GM19193 (cell line): ENCODE data around the gene RICTOR.

Source experiments
- POLR2A ChIP-seq: IDR thresholded peaks from 4 replicates; pipeline ENCODE4 v1.6.1; 2011; ENCODE audit not compliant: insufficient read depth, insufficient read length; ENCODE audit errors: extremely low read depth

RICTOR gene

GRCh38 chr5:39106322-39106721 lies 32.1 kb upstream of the RICTOR start:
- TF ChIP-seq POLR2A = no peak

- no peak for TF ChIP-seq POLR2A
These were observed 30.0 kb upstream of the RICTOR start for GRCh38 chr5:39104221-39104620.

- TF ChIP-seq POLR2A = no peak
These were observed 28.5 kb upstream of the RICTOR start for GRCh38 chr5:39102684-39103155.

- TF ChIP-seq POLR2A = no peak
These were observed 26.7 kb upstream of the RICTOR start for GRCh38 chr5:39100851-39101396.

- no peak for TF ChIP-seq POLR2A
These were observed 26.2 kb upstream of the RICTOR start for GRCh38 chr5:39100301-39100850.

GRCh38 chr5:39099831-39100230 lies 25.6 kb upstream of the RICTOR start:
- no peak for TF ChIP-seq POLR2A

GRCh38 chr5:39093352-39093751 lies 19.2 kb upstream of the RICTOR start:
- TF ChIP-seq POLR2A = no peak

GRCh38 chr5:39092581-39093351 lies 18.6 kb upstream of the RICTOR start:
- TF ChIP-seq POLR2A = no peak

GRCh38 chr5:39091940-39092580 lies 17.9 kb upstream of the RICTOR start:
- TF ChIP-seq POLR2A = no peak

GRCh38 chr5:39083968-39084367 lies 9.8 kb upstream of the RICTOR start:
- no peak for TF ChIP-seq POLR2A

- TF ChIP-seq POLR2A = no peak
These were observed 8.8 kb upstream of the RICTOR start for GRCh38 chr5:39082995-39083394.

- no peak for TF ChIP-seq POLR2A
These were observed 6.5 kb upstream of the RICTOR start for GRCh38 chr5:39080597-39081204.

- TF ChIP-seq POLR2A = no peak
These were observed 6.0 kb upstream of the RICTOR start for GRCh38 chr5:39080168-39080567.

GRCh38 chr5:39079147-39079546 lies 4.9 kb upstream of the RICTOR start:
- TF ChIP-seq POLR2A = no peak
